GM12891 (cell line): Measurements from ENCODE around the gene TMEM106C.

ENCODE experiments used
- DNase-seq: peaks from one replicate; pipeline ENCODE4 v3.0.0; 2011; ENCODE audit warnings: low spot score; ENCODE audit not compliant: insufficient read length
- FAIRE-seq: peaks from 2 replicates; lab custom pipeline; 2011; peaks lifted over from hg19 to GRCh38; lab: Jason Lieb, UNC
- PAX5 ChIP-seq: IDR thresholded peaks from 2 replicates; pipeline ENCODE4 v1.6.1; 2011; ENCODE audit warnings: low read length, moderate library complexity, mild to moderate bottlenecking; ENCODE audit not compliant: insufficient read depth, severe bottlenecking
- POLR2A ChIP-seq: IDR thresholded peaks from 2 replicates; pipeline ENCODE4 v1.6.1; 2011; ENCODE audit warnings: low read depth, low read length, control low read depth
- POLR2AphosphoS5 ChIP-seq: IDR thresholded peaks from 2 replicates; pipeline ENCODE4 v1.6.1; 2011; ENCODE audit warnings: low read depth, low read length, control low read depth
- POU2F2 ChIP-seq: IDR thresholded peaks from 2 replicates; pipeline ENCODE4 v1.6.1; 2011; ENCODE audit warnings: low read depth, mild to moderate bottlenecking, control low read depth, low read length, moderate library complexity
- SPI1 ChIP-seq: IDR thresholded peaks from 2 replicates; pipeline ENCODE4 v1.6.1; 2011; ENCODE audit warnings: low read depth, low read length, control low read depth
- TAF1 ChIP-seq: IDR thresholded peaks from 2 replicates; pipeline ENCODE4 v1.6.1; 2011; ENCODE audit warnings: low read depth, low read length, control low read depth

TMEM106C gene

GRCh38 chr12:48010366-48010970, 47.1 kb downstream of the TMEM106C start:
- FAIRE-seq (no peak), DNase-seq (no peak)
- TF ChIP-seq POLR2A (no peak), PAX5 (no peak), POLR2AphosphoS5 (no peak), TAF1 (no peak), POU2F2 (no peak), SPI1 (no peak)

GRCh38 chr12:48012070-48012469, 48.7 kb downstream of the TMEM106C start:
- no peak for TF ChIP-seq SPI1
- TF ChIP-seq PAX5 = no peak
- TF ChIP-seq POLR2A = no peak
- TF ChIP-seq POLR2AphosphoS5 = no peak
- TF ChIP-seq POU2F2 = no peak
- no peak for TF ChIP-seq TAF1
- DNase-seq = no peak
- FAIRE-seq = no peak

- no peak for FAIRE-seq
- no peak for DNase-seq
- TF ChIP-seq POU2F2 (no peak), POLR2A (no peak), POLR2AphosphoS5 (no peak), PAX5 (no peak), TAF1 (no peak), SPI1 (no peak)
These were observed 49.9 kb downstream of the TMEM106C start for GRCh38 chr12:48013287-48013686.

- TF ChIP-seq SPI1 (no peak), PAX5 (no peak), POLR2AphosphoS5 (no peak), POU2F2 (no peak), POLR2A (no peak), TAF1 (no peak)
- no peak for DNase-seq
- no peak for FAIRE-seq
These were observed 51.7 kb downstream of the TMEM106C start for GRCh38 chr12:48015129-48015528.

- FAIRE-seq (no peak), DNase-seq (no peak)
These were observed 52.6 kb downstream of the TMEM106C start for GRCh38 chr12:48015954-48016353.

GRCh38 chr12:48016373-48017020, 53.1 kb downstream of the TMEM106C start:
- no peak for FAIRE-seq
- DNase-seq = no peak
- TF ChIP-seq TAF1 (no peak), POLR2A (no peak), POLR2AphosphoS5 (no peak), SPI1 (no peak), PAX5 (no peak), POU2F2 (no peak)

More at GRCh38 chr12:48015954-48016353, 52.6 kb downstream of the TMEM106C start:
- TF ChIP-seq POU2F2 = no peak
- no peak for TF ChIP-seq PAX5
- TF ChIP-seq SPI1 = no peak
- TF ChIP-seq TAF1 = no peak
- TF ChIP-seq POLR2AphosphoS5 = no peak
- TF ChIP-seq POLR2A = no peak

- DNase-seq (no peak), FAIRE-seq (no peak)
- TF ChIP-seq POLR2A = no peak
These were observed 54.1 kb downstream of the TMEM106C start for GRCh38 chr12:48017496-48017895.

- DNase-seq (no peak), FAIRE-seq (no peak)
- no peak for TF ChIP-seq POU2F2
- TF ChIP-seq POLR2A = no peak
- TF ChIP-seq PAX5 = no peak
- TF ChIP-seq SPI1 = no peak
- TF ChIP-seq TAF1 = no peak
- TF ChIP-seq POLR2AphosphoS5 = no peak
These were observed 54.7 kb downstream of the TMEM106C start for GRCh38 chr12:48017921-48018617.
